NCI-H69 (cell line): ENCODE data around the gene PIGL.

ENCODE experiments used
- DNase-seq: peaks from one replicate; lab custom pipeline; 2025; lab: John Stamatoyannopoulos, UW

Gene PIGL

DNA sequence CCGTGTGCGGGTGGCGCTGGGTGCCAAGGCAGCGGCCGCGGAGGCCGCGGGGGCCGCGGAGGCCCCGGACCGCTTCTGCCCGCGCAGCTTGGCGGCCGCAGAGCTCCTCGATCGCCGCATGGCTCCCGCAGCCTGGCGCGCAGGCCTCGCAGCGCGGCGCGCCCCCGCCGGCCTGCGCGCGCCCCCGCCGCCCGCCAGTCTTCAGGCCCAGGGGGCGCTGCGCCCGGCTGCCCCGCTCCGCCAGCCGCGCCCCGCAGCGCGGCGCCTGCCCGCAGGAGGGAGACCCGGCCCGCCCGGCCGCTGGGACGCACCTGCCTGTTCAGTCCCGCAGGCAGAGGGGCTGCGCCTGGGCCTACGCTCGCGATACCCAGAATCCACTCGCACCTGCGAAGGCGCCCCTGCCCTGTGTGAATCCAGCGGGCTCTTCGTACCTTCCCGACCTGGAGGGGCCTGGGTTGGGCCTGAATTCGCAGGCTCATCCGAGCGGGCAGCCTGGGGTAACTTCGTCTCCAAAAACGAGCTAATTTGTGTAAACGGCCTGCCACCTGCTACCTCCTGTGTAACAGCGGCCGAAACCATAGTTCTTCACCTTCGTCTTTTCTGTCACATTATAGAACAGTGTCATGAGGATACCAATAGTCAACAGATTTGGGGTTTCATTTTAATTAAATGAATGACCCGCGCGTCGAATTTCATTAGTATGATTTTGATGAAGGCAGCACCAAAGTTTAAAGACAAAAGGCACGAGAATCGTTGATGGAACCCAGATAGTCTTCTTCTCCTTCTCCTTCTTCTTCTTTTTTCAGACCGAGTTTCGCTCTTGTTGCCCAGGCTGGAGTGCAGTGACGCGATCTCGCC is 136.5 kb downstream of the PIGL start, which contains the start of gene CENPV:
Gene CENPV (minus strand): TSS at position 153 of the 858 bp plus-strand sequence. CDS start 33 bp downstream, at position 120.
- peak; percentile 82 for DNase-seq

DNA sequence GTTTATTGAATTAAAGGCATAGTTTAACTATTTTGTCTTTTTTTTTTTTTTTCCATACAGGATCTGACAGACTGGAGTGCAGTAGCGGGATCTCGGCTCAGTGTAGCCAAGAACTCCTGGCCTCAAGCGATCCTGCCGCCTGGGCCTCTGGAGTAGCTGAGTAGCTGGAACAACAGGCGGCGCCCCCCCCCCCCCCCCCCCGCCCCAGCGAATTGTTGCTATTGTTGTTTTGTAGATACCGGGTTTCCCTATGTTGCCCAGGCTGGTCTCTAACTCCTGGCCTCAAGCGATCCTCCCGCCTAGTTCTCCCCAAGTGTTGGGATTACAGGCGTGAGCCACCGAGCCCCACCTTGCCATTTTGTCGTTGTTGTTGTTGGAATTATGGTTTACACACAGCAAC is 137.6 kb downstream of the PIGL start:
- no peak for DNase-seq

DNA sequence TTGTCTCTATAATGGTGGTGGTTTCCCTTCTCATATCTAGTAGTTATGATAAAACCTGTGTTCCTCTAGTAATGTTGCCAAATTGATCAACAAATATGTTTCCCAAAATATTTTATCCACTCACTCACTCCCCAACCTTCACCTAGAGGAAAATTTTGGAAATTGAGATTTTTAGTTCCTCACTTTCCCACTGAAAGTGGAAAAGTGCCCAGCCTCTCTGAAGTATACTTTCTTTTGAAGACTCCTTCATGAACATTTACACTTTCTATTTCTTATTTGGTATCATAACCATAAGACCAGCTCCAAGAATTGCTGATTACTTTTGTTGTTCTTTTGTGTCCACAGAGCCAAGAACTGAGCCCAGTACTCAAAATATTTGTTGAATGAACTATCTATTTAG is 141.4 kb downstream of the PIGL start:
- no peak for DNase-seq

DNA sequence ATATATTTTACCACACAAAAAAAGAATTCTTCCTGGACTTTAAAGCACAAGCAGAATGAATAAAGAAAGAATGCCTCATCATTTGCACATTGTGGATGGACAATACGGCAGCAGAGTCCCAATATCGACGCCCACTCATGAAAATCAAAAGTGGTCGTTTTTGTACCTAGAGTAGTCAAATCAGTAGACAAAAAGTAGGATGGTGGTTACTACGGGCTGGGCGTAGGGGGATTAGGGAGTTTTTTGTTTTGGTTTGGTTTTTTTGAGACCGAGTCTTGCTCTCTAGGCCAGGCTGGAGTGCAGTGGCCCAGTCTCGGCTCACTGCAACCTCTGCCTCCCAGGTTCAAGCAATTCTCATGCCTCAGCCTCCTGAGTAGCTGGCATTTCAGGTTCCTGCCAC is 144.9 kb downstream of the PIGL start:
- no peak for DNase-seq

DNA sequence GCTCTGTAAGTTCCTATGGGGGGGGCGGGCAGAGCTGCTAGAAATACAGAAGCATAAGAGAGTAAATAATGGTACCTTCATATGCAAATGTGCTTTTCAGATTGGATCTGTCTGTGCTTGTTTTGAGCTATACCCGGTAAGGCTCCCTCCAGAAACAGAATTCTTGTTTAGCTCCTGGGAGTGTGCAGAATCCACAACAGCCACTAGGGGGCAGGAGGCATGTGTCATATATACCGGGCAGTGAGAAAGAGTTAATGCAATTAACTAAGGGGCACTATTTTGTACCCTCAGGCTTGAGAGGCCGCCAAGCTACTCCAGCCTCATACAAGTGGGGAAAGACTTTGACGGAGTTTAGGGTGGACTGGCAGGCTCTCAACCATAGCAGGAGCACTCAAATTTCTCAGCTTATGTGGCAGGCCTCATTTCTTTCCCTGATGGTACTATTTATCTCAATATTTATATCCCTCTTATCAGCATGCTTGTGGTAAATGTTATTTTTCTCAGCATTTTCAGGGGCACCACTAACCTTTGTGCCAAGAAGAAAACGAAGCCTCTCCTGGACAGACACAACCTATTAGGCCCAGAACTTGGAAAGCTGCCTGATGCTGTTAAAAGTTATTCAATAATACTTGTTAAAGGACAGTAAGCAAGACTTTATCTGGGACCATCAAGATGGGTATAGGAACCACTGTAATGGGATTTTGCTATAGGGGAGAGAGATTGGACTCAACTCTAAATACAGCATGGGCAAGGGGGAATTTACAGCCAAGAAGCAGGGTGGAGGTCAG is 146.9 kb downstream of the PIGL start:
- DNase-seq, result peak; percentile 71

DNA sequence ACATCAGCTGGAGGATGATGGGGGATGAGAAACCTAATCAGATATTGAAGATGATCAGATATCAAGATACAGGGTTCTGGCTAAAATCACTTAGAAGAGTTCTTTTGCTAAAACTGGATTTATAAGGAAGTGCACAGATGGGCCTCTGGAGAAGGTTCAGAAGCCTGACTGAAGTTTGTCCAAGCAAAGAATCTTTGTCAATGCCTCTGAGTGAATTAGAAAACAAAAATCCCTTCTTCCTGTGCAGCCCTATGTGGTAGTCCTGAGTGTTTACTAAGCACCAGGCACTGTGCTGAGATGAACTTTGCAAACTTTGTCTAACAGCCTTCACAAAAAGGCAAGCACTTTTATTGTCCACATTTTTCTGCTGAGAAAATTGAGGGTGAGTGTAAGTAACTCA is 147.6 kb downstream of the PIGL start:
- no peak for DNase-seq

DNA sequence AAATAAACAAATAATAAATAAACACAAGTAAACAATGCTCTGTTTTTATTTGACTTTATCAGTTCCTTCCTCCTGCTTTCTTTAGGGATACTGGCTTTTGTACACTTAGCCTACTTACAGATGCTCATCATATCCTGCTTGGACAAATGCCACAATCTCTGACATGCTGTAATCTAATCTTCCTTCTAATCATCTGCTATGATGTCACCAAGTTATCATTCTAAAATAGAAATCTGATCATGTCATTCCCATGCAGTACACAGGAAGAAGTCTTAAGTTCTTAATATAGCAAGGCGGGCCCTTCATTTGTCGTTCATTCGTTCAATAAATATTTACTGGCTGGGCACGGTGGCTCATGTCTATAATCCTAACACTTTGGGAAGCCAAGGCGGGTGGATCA is 154.7 kb downstream of the PIGL start:
- peak; percentile 30 for DNase-seq

DNA sequence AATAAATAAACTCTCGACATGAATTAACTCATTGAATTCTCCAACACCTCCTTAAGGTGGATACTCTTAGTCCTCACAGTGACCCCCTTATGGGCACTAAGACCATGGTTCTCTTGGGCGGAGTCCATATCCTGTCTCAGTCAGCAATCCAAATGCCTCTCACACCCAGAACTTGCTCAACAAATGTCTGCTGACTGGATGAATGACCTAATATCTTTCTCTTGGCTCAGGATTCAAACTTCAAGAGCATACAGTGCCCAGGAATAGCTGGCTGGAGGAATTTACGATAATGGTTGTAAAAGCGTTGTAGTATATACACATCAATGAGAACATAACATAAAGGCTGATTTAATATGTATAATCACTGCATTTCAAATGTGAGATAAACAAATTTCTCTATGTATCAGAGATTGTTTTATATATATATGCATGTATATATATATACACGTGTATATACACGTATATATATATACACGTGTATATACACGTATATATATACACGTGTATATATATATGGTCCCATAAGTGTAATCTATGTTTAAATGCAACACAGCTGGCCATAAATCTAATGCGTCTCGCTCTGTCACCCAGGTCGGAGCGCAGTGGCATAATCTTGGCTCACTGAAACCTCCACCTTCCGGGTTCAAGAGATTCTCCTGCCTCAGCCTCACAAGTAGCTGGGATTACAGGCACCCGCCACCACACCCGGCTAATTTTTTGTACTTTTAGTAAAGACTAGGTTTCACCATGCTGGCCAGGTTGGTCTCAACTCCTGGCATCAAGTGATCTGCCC is 157.3 kb downstream of the PIGL start:
- DNase-seq, result no peak
